Activated CD8-positive, alpha-beta memory T cell treated with anti-CD3 and anti-CD28 coated beads, Interleukin-2, amount 50 U/mL, for 1 hour (primary cell): ENCODE results near the gene ZNF3.
"Not testable (repeated sequence)": the region's sequence is repeated elsewhere in the genome, so short reads cannot be mapped to it uniquely, and the experiment has no call there.

Experiments used
- DNase-seq: peaks from one replicate; pipeline ENCODE4 v3.0.0-alpha.2; 2020; ENCODE audit errors: extremely low read depth

Gene ZNF3

GRCh38 chr7:100081535-100082102 lies at the start of gene ZNF3:
ZNF3 (minus strand) TSS chr7:100081723; CDS start chr7:100077357, 4,366 bp downstream.
- DNase-seq, result peak; percentile 96

GRCh38 chr7:100130608-100131453 lies 49.3 kb upstream of the ZNF3 start:
- no peak for DNase-seq

- not testable (repeated sequence) for DNase-seq
Measured at GRCh38 chr7:100130220-100130607, 48.7 kb upstream of the ZNF3 start.

- DNase-seq, result no peak
Measured at GRCh38 chr7:100128637-100128963, 47.1 kb upstream of the ZNF3 start.

DNA sequence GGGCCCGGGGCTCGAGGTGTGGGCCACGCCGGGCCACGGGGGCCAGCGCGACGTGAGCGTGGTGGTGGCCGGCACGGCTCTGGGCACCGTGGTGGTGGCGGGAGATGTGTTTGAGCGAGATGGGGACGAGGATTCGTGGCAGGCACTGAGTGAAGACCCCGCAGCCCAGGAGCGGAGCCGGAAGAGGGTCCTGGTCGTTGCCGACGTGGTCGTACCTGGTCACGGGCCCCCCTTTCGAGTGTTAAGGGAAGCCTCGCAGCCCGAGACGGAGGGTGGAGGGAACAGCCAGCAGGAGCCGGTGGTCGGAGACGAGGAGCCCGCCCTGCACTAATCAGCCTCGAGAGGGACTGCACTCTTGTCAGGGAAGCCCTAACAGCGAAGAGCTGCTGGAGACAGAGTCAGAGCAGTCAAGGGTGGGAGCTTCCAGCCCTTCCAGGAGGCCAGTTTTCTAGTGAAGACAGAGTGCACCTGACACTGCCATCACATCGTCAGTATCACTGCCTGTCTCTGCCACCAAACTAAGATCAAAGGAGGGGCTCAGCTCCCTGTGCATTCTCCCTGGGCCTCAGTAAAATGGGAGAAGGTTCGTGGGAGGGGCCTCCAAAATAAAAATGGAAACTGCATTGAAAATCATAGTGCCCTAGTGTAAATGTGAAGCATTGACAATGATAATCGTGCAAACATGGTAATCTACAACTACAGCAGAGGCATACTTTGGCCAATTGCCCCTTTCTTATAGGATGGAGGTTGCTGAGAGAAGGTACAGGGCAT lies 46.5 kb upstream of the ZNF3 start:
- no peak for DNase-seq

DNA sequence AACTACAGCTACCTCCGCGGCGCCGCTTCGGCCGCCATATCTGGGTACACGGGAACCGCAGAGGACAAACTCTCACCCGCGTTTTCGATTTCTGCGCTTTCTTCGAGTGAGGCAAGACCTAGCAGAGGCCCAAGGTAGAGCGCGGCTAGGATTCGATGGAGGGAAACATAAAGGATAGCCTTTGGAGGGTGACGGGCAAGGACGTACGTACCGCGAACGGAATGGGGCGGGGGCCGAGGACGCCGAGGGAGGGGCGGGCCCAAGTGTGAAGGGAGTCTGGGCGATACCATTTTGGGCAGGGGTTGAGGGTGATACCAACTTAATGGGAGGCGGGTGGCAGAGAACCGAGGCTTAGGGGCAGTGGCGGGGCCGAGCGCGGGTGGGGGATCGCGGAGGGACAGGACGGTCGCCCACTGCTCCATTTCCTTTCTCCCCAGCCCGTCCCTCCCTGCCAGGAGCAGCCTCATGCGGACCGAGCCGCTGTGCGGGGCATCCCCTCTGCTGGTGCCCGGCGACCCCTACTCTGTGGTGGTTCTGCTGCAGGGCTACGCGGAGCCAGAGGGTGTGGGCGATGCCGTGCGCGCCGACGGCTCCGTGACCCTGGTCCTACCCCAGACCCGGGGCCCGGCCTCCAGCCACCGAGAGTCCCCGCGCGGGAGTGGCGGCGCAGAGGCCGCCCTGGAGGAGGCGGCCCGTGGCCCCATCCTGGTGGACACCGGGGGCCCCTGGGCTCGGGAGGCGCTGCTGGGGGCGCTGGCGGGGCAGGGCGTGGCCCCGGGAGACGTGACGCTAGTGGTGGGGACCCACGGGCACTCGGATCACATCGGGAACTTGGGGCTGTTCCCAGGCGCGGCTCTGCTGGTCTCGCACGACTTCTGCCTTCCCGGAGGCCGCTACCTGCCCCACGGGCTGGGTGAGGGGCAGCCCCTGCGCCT lies 45.7 kb upstream of the ZNF3 start, which contains the start of gene MBLAC1:
Gene MBLAC1, plus strand, starts transcription at position 37 of the 935 bp plus-strand sequence. Its CDS starts 429 bp downstream, at position 466.
- peak; percentile 86 for DNase-seq

GRCh38 chr7:100126239-100126930 lies 44.9 kb upstream of the ZNF3 start:
- no peak for DNase-seq

GRCh38 chr7:100124301-100125230 lies 43.0 kb upstream of the ZNF3 start:
- DNase-seq, result no peak

DNA sequence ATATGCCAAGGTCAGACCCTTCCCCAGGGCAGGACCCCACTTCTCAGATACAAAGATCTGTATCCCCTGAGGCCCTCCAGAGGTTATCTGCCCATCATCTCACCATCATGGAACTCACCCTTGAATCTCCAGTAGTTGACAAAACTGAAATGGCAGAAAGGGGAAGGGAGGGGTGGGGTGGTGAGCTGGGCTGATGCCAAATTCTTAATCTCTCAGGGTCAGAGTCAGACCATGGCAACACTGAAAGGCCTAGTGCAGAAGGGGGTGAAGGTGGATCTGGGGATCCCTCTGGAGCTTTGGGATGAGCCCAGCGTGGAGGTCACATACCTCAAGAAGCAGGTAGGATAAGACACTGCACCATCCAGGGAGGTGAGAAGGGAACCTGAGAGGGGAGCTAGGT lies 41.0 kb upstream of the ZNF3 start:
- no peak for DNase-seq

- DNase-seq, result no peak
Measured at GRCh38 chr7:100122067-100122466, 40.5 kb upstream of the ZNF3 start.

DNA sequence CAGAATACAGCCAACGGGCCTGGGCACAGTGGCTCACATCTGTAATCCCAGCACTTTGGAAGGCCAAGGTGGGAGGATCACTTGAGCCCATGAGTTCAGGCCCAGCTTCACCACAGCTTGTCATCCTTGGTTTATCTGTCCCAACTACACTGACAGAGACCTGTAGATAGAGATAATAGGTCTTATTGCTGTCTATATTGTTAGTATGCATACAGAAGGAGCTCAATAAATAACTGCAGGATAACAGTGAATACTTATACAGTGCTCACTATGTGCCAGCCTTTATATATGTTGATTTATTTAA lies 39.2 kb upstream of the ZNF3 start:
- no peak for DNase-seq

DNA sequence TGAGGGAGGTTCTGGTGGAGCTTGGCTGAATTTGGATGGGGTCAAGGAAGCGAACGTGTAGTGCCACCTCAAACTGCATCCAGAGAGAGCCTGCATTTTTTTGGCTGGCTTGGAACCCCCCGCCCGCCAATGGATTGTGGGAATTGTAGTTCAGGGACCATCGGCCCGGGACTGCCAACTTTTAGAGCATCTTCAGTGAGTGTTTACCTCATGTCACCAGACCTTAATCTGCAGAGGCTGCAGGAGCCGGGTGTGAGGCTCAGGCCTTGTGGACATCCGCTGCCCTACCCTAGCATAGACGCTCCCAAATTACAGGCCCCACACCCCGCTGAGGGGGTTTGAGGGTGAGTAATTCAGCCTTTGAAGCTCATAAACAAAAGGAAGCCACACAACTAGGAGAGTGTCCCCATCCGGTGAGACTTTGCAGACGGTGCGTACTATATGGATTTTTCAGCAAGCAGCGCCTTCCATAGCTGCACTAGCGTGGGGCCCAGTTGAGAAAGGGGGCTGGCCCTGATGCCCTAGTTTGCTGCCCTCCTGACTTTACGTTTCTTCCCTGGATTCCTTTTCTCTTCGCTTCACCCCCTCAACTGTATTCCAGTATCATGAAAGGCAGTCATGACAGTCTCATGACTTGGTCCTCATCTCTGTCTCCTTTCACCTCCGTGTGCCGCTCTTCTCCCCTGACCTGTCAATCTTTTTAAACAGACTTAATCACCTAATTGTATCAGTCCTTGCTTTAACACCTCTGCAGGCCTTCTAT lies 38.6 kb upstream of the ZNF3 start:
- DNase-seq, result peak; percentile 28

DNA sequence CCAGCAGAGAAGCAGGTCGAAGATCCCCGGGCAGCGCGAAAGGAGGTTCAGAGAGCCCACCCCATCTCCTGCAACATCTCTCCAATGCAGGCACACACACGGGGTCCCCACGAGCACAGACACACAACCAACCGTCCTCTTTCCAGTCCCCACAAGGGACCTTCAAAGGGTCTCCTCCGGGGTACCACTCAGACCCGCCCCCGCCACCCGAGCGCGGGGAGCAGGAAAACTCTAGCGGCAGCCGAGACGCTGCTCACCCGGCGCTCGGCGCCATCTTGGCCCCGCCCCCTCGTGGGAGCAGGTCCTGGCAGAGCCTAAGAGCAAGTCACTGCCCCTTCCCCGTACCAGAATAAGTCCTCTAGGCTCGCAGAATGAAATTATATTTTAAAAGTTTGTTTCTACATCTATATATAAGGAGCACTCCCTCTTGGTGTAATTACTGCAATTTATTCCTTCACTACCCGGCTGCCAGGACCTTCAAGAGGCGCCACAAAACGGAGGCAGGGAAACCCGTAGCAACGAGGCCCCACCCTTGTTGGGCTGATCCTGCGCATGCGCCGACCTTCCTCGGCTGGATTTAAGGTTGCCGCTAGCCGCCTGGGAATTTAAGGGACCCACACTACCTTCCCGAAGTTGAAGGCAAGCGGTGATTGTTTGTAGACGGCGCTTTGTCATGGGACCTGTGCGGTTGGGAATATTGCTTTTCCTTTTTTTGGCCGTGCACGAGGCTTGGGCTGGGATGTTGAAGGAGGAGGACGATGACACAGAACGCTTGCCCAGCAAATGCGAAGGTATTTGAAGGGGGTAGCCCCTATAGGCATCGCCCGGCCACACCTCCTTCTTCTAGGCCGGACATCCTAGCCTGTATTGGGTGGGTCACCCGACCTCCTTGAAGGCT lies 37.8 kb upstream of the ZNF3 start, which contains the start of the genes CNPY4 and TAF6:
Gene CNPY4, plus strand, starts transcription at position 563 of the 898 bp plus-strand sequence. Its CDS starts 111 bp downstream, at position 674.
Gene TAF6, minus strand, starts transcription at position 287 of the 898 bp plus-strand sequence. CDS start 5,149 bp downstream, outside the sequence.
- DNase-seq, result peak; percentile 95

- DNase-seq, result no peak
Measured at GRCh38 chr7:100118388-100119071, 37.0 kb upstream of the ZNF3 start.

DNA sequence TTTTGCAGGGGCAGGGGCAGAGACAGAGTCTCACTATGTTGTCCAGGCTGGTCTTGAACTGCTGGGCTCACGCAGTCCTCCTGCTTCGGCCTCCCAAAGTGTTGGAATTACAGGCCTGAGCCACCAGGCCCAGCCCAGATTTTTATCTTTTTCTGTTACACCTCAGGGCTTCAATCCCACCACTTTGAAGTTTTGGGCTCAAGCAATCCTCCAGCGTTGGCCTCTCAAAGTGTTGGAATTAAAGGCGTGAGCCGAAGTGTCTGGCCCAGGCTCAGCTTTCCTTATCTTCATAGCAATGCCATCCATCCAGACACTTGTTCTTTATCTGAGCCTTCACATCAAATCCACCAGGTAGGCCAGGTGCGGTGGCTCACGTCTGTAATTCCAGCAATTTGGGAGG lies 33.5 kb upstream of the ZNF3 start:
- no peak for DNase-seq

- no peak for DNase-seq
Measured at GRCh38 chr7:100111914-100112313, 30.4 kb upstream of the ZNF3 start.

DNA sequence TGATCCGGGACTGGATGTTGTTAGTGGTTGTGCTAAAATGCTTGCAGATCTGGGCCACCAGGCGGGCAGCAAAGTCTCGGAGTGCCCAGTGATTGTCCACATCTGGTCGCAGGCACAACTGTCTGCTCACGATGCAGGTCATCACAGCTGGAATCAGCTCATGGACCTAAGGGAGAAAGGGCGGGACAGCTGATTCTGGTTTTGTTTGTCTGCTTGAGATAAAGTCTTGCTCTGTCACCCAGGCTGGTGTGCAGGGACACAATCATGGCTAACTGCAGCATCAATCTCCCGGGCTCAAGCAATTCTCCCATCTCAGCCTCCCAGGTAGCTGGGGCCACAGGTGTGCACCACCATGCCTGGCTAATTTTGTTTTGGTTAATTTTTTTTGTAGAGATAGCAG lies 29.6 kb upstream of the ZNF3 start:
- DNase-seq, result no peak
